SJSA1 (cell line): ENCODE measurements around the gene WDR75. TPM values are rescaled to one million over a fixed set of nuclear protein-coding genes. Genes with fewer than 3 reads are reported as not detected.
A peak's percentile ranks its signal among the peaks of the same experiment; 100 is the strongest.
"Not testable (repeated sequence)": the region's sequence is repeated elsewhere in the genome, so short reads cannot be mapped to it uniquely, and the experiment has no call there.

Experiments
- DNase-seq, 2 experiments: peaks; one replicate each; pipeline ENCODE4 v3.0.0-alpha.2; 2015 to 2020; ENCODE audit warnings: low spot score in 2 of 2, low read depth in 1 of 2
- H3K27ac ChIP-seq: fragments of 250-450 bp; sonication (Bioruptor Pico); 2 replicates; pipeline ENCODE4 v1.5.1; 2020; ENCODE audit warnings: mild to moderate bottlenecking, moderate library complexity
- H3K27me3 ChIP-seq: fragments of 250-450 bp; sonication (Bioruptor Pico); replicated peaks from 2 replicates; pipeline ENCODE4 v1.5.1; 2020; ENCODE audit warnings: mild to moderate bottlenecking, moderate library complexity
- H3K36me3 ChIP-seq: fragments of 250-450 bp; sonication (Bioruptor Pico); 2 replicates; pipeline ENCODE4 v1.5.1; 2020; ENCODE audit warnings: mild to moderate bottlenecking
- H3K4me1 ChIP-seq: fragments of 250-450 bp; sonication (Bioruptor Pico); replicated peaks from 2 replicates; pipeline ENCODE4 v1.6.1; 2021; ENCODE audit warnings: mild to moderate bottlenecking
- H3K4me3 ChIP-seq: fragments of 250-450 bp; sonication (Bioruptor Pico); 2 replicates; pipeline ENCODE4 v1.5.1; 2020; ENCODE audit warnings: mild to moderate bottlenecking
- H3K9me3 ChIP-seq: fragments of 250-450 bp; sonication (Bioruptor Pico); replicated peaks from 2 replicates; pipeline ENCODE4 v1.5.1; 2020; ENCODE audit warnings: mild to moderate bottlenecking
- total RNA-seq: library from RNA; depleted of rRNA; stranded (reverse); fragments of >200 nt; shearing (Covaris generic); gene quantifications from 2 replicates; pipeline ENCODE4 v1.2.3, GENCODE V29; 2014

The WDR75 gene
- total RNA-seq, 1 experiment from 2014 or later = 54.7 TPM

- Histone ChIP-seq H3K27me3 (no peaks in the 10 kb centered on the region), H3K36me3 (no peaks in the 10 kb centered on the region), H3K4me1 (peaks cover 3% of the 10 kb centered on the region; the same call in 1 of the 2 replicates), H3K9me3 (no peaks in the 10 kb centered on the region), H3K4me3 (no peak overlapping the region), H3K27ac (no peak overlapping the region)
- peak; percentile 39 to 75 for DNase-seq
Observed at GRCh38 chr2:189421644-189422043, 19.6 kb upstream of the WDR75 start.

DNA sequence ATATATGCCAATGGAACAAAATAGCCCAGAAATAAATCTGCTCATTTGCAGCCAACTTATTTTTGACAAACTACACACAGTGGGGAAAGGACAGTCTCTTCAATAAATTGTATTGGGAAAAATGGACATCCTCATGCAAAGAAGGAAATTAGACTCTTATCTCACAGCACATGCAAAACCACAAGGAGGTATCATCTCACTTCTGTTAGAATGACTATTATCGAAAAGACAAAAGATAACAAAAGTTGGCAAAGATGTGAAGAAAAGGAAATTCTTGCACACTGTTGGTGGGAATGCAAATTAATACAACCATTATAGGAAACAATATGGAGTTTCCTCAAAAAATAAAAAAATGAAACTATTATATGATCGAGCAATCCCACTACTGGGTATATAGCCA, 16.3 kb upstream of the WDR75 start:
- H3K27me3 ChIP-seq = no peaks in the 10 kb centered on the region
- H3K9me3 ChIP-seq = no peaks in the 10 kb centered on the region
- no peak overlapping the region for H3K4me3 ChIP-seq
- no peaks in the 10 kb centered on the region for H3K36me3 ChIP-seq
- H3K27ac ChIP-seq = no peak overlapping the region
- no peak for DNase-seq
- peaks cover 3% of the 10 kb centered on the region; the same call in 1 of the 2 replicates for H3K4me1 ChIP-seq

DNA sequence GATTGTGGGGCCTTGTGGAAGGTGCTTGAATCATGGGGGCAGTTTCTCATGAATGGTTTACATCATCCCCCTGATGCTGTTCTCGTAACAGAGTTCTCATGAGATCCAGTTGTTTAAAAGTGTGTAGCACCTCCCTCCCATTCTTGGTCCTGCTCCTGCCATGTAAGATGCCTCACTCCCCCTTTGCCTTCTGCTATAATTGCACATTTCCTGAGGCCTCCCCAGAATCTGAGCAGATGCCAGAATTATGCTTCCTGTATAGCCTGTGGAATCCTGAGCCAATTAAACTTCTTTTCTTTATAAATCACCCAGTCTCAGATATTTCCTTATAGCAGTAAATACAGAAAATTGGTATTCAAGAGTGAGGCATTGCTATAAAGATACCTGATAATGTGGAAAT, 15.6 kb upstream of the WDR75 start:
- no peak for DNase-seq
- H3K27ac ChIP-seq = no peak overlapping the region
- no peaks in the 10 kb centered on the region for H3K27me3 ChIP-seq
- no peak overlapping the region for H3K4me3 ChIP-seq
- H3K4me1 ChIP-seq = peaks cover 3% of the 10 kb centered on the region; the same call in 1 of the 2 replicates
- H3K9me3 ChIP-seq = no peaks in the 10 kb centered on the region
- no peaks in the 10 kb centered on the region for H3K36me3 ChIP-seq

- H3K36me3 ChIP-seq = no peaks in the 10 kb centered on the region
- H3K4me3 ChIP-seq = no peak overlapping the region
- H3K27ac ChIP-seq = no peak overlapping the region
- DNase-seq = no peak
- H3K27me3 ChIP-seq = no peaks in the 10 kb centered on the region
- no peaks in the 10 kb centered on the region for H3K9me3 ChIP-seq
- no peaks in the 10 kb centered on the region for H3K4me1 ChIP-seq
Observed at GRCh38 chr2:189426886-189427285, 14.4 kb upstream of the WDR75 start.

DNA sequence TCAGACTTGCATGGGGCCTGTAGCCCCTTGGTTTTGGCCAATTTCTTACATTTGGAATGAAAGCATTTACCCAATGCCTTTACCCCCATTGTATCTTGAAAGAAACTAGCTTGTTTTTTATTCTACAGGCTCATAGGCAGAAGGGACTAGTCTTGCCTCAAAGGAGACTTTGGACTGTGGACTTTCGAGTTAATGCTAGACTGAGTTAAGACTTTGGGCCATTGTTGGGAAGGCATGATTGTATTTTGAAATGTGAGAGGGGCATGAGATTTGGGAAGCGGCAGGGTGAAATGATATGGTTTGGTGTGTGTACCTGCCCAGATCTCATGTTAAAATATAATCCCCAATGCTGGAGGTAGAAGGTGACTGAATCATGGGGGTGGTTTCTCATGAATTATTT, 13.4 kb upstream of the WDR75 start:
- Histone ChIP-seq H3K36me3 (no peaks in the 10 kb centered on the region), H3K4me1 (no peaks in the 10 kb centered on the region), H3K27me3 (no peaks in the 10 kb centered on the region), H3K4me3 (no peak overlapping the region), H3K9me3 (no peaks in the 10 kb centered on the region), H3K27ac (no peak overlapping the region)
- DNase-seq = no peak

GRCh38 chr2:189430448-189430847, 10.8 kb upstream of the WDR75 start:
- not testable (repeated sequence) for H3K27ac ChIP-seq, H3K27me3 ChIP-seq, H3K4me1 ChIP-seq, H3K36me3 ChIP-seq, H3K4me3 ChIP-seq, DNase-seq, H3K9me3 ChIP-seq

DNA sequence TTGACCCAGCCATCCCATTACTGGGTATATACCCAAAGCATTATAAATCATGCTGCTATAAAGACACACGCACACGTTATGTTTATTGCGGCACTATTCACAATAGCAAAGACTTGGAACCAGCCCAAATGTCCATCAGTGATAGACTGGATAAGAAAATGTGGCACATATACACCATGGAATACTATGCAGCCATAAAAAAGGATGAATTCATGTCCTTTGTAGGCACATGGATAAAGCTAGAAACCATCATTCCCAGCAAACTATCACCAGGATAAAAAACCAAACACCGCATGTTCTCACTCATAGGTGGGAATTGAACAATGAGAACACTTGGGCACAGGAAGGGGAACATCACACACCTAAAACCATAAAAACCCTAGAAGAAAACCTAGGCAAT, 5.5 kb upstream of the WDR75 start:
- H3K27me3 ChIP-seq, H3K27ac ChIP-seq: not testable (repeated sequence)

DNA sequence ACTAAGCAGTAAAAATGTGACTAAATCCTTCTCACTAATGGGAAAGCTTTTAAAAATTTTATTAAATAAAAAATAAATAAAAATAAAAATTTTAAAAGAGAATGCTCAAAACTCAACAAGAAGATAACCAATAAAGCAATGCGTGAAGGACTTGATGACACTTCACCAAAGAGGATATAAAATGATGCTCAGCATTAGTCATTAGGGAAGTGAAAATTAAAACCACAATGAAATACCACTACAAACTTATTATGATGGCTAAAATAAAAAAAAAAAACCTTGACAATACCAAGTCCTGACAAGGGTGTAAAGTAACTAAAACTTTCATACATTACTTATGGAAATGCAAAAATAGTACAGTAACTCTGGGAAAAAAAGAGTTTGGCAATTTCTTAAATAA, 3.3 kb upstream of the WDR75 start:
- DNase-seq = no peak
- Histone ChIP-seq H3K36me3 (peaks cover 4% of the 10 kb centered on the region; the same call in 1 of the 2 replicates), H3K4me1 (0 out of 2 replicates have a peak, but pooled peaks cover 3% of the 10 kb centered on the region), H3K4me3 (no peak overlapping the region), H3K27ac (no peak overlapping the region), H3K9me3 (no peaks in the 10 kb centered on the region), H3K27me3 (no peaks in the 10 kb centered on the region)

More for the DNA sequence above, 5.5 kb upstream of the WDR75 start:
- H3K9me3 ChIP-seq, H3K4me1 ChIP-seq, H3K4me3 ChIP-seq, H3K36me3 ChIP-seq, DNase-seq: not testable (repeated sequence)

DNA sequence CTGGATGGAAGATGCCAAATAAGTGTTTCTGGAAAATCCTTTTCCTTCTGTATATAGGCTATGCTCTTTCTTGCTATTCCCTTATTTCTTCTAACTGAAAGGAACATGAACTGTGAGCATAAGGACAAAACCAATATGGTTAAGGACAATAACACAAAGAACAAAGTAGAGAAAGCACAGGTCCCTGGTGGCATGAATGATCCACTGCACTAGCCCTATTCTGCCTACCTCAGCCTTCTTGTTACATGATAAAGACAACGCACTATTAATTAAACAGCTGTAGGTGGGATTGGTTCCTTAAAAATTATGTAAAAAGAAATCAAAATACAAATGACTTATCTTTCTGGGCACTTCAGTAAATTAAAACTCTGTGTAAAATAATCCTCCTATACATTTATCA, 1.9 kb upstream of the WDR75 start:
- DNase-seq = no peak
- Histone ChIP-seq H3K36me3 (peaks cover 7% of the 10 kb centered on the region; the same call in 1 of the 2 replicates), H3K27ac (no peak overlapping the region)

DNA sequence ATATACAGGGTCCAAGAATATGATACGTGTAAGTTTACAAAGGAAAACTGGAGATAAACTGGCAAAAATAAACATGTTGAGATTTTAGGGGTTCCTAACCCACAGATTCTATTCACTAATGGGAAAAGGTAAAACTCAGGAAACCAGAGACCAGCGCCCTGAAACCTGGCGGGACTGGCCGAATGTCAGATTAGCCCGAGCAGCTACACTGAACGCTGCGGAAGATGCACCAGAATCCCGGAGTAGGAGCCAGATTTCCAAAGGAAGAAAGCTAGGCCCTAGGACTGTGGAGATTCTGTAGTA, 679 bp upstream of the WDR75 start:
- Histone ChIP-seq H3K4me1 (0 out of 2 replicates have a peak, but pooled peaks cover 3% of the 10 kb centered on the region), H3K9me3 (no peaks in the 10 kb centered on the region), H3K36me3 (peaks cover 15% of the 10 kb centered on the region), H3K4me3 (peak overlapping the region; percentile 65), H3K27ac (peak overlapping the region; percentile 76), H3K27me3 (no peaks in the 10 kb centered on the region)
- DNase-seq = no peak

More for the DNA sequence above, 1.9 kb upstream of the WDR75 start:
- no peaks in the 10 kb centered on the region for H3K27me3 ChIP-seq
- no peak overlapping the region for H3K4me3 ChIP-seq
- 0 out of 2 replicates have a peak, but pooled peaks cover 3% of the 10 kb centered on the region for H3K4me1 ChIP-seq
- H3K9me3 ChIP-seq = no peaks in the 10 kb centered on the region

DNA sequence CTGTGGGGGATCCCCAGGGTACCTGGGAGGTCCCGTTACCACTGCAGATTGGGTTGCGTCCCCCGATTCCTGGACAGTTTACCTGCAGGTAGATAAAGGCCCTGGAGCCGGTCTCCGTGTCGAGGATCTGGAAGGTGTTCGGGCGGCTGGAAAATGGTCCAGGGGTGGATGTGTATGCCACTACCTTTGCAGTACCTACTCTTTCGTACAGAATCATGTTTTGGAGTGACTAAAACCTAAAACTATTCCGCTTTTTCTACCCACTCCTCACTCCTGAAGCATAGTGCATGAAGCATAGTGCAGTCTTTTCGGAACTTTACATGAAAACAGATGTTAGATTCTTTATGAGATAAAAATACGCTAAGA, 418 bp downstream of the WDR75 start:
- Histone ChIP-seq H3K27me3 (no peaks in the 10 kb centered on the region), H3K36me3 (peaks cover 19% of the 10 kb centered on the region), H3K4me1 (0 out of 2 replicates have a peak, but pooled peaks cover 3% of the 10 kb centered on the region), H3K4me3 (peak overlapping the region; percentile 65), H3K27ac (peak overlapping the region; percentile 76), H3K9me3 (no peaks in the 10 kb centered on the region)
- DNase-seq = no peak

- 0 out of 2 replicates have a peak, but pooled peaks cover 3% of the 10 kb centered on the region for H3K4me1 ChIP-seq
- no peaks in the 10 kb centered on the region for H3K27me3 ChIP-seq
- H3K36me3 ChIP-seq = peaks cover 26% of the 10 kb centered on the region
- no peak for DNase-seq
- no peak overlapping the region for H3K27ac ChIP-seq
- no peak overlapping the region for H3K4me3 ChIP-seq
- H3K9me3 ChIP-seq = no peaks in the 10 kb centered on the region
Observed at GRCh38 chr2:189442468-189442867, 1.2 kb downstream of the WDR75 start.

- H3K27me3 ChIP-seq = no peaks in the 10 kb centered on the region
- peaks cover 45% of the 10 kb centered on the region for H3K36me3 ChIP-seq
- H3K4me3 ChIP-seq = no peak overlapping the region
- no peak for DNase-seq
- 0 out of 2 replicates have a peak, but pooled peaks cover 3% of the 10 kb centered on the region for H3K4me1 ChIP-seq
- no peak overlapping the region for H3K27ac ChIP-seq
- no peaks in the 10 kb centered on the region for H3K9me3 ChIP-seq
Observed at GRCh38 chr2:189444322-189444721, 3.0 kb downstream of the WDR75 start.

- no peak overlapping the region for H3K4me3 ChIP-seq
- DNase-seq = no peak
- H3K27ac ChIP-seq = no peak overlapping the region
- H3K9me3 ChIP-seq = no peaks in the 10 kb centered on the region
- H3K27me3 ChIP-seq = no peaks in the 10 kb centered on the region
- 0 out of 2 replicates have a peak, but pooled peaks cover 3% of the 10 kb centered on the region for H3K4me1 ChIP-seq
- peaks cover 68% of the 10 kb centered on the region for H3K36me3 ChIP-seq
Observed at GRCh38 chr2:189446780-189447179, 5.5 kb downstream of the WDR75 start.

DNA sequence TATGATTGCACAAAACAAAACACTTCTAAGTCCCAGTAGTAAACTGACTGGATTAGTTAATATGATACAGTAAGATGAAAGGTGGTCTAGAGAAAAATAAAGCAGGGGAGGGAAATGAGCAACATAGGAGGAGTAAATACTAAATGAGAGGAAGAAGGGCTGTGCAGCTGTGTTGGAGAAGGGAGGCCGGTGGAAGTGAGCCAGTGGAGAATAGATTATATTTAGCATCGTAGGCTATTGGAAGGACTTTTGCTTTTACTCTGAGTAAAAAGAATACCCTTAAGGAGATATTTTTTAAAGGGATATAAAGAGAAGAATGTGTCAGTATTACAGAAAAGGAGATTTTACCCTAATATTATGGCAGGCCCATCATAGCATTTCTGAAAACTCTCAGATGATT, 12.7 kb downstream of the WDR75 start:
- DNase-seq = no peak
- no peak overlapping the region for H3K4me3 ChIP-seq
- peaks cover 94% of the 10 kb centered on the region for H3K36me3 ChIP-seq
- H3K27ac ChIP-seq = no peak overlapping the region
- H3K9me3 ChIP-seq = no peaks in the 10 kb centered on the region
- no peaks in the 10 kb centered on the region for H3K27me3 ChIP-seq
- no peaks in the 10 kb centered on the region for H3K4me1 ChIP-seq
